ENCODE data around the gene CRIP3. TPM values are rescaled to one million over a fixed set of nuclear protein-coding genes. Genes with fewer than 3 reads are reported as not detected.
"Not testable (repeated sequence)": the region's sequence is repeated elsewhere in the genome, so short reads cannot be mapped to it uniquely, and the experiment has no call there.

The CRIP3 gene
- total RNA-seq, result 3.8 TPM

GRCh38 chr6:43308101-43308989 is at the start of gene CRIP3:
Gene CRIP3 (minus strand): TSS chr6:43308826. CDS start chr6:43308792, 34 bp downstream.
- DNase-seq (ENCODE audit: low spot score), result no peak
- ATAC-seq, result peak; percentile 67
- intact Hi-C loops (cut with DNase I), result no loop called here

GRCh38 chr6:43355862-43356590 is 47.4 kb upstream of the CRIP3 start:
- intact Hi-C loops (cut with DNase I), result no loop called here
- no peak for DNase-seq (ENCODE audit: low spot score)
- peak; percentile 59 for ATAC-seq

GRCh38 chr6:43351951-43352350 is 43.3 kb upstream of the CRIP3 start:
- ATAC-seq; DNase-seq (ENCODE audit: low spot score); intact Hi-C loops (cut with DNase I): not testable (repeated sequence)

- ATAC-seq, result no peak
Measured at GRCh38 chr6:43347444-43347843, 38.8 kb upstream of the CRIP3 start.

GRCh38 chr6:43347021-43347420 is 38.4 kb upstream of the CRIP3 start:
- intact Hi-C loops (cut with DNase I), result no loop called here
- ATAC-seq, result no peak
- no peak for DNase-seq (ENCODE audit: low spot score)

More at GRCh38 chr6:43347444-43347843, 38.8 kb upstream of the CRIP3 start:
- DNase-seq (ENCODE audit: low spot score), result no peak
- intact Hi-C loops (cut with DNase I), result no loop called here

GRCh38 chr6:43346243-43346642 is 37.6 kb upstream of the CRIP3 start:
- DNase-seq (ENCODE audit: low spot score); intact Hi-C loops (cut with DNase I); ATAC-seq: not testable (repeated sequence)

GRCh38 chr6:43339168-43339567 is 30.5 kb upstream of the CRIP3 start:
- no peak for ATAC-seq
- intact Hi-C loops (cut with DNase I), result no loop called here
- DNase-seq (ENCODE audit: low spot score), result no peak

GRCh38 chr6:43338243-43338642 is 29.6 kb upstream of the CRIP3 start:
- no peak for ATAC-seq
- intact Hi-C loops (cut with DNase I), result no loop called here
- DNase-seq (ENCODE audit: low spot score), result no peak

- no peak for ATAC-seq
- intact Hi-C loops (cut with DNase I), result no loop called here
Measured at GRCh38 chr6:43336382-43336781, 27.8 kb upstream of the CRIP3 start.

GRCh38 chr6:43335469-43335868 is 26.8 kb upstream of the CRIP3 start:
- ATAC-seq, result no peak
- DNase-seq (ENCODE audit: low spot score), result no peak
- intact Hi-C loops (cut with DNase I), result no loop called here

More at GRCh38 chr6:43336382-43336781, 27.8 kb upstream of the CRIP3 start:
- DNase-seq (ENCODE audit: low spot score), result no peak

GRCh38 chr6:43334466-43335095 is 26.0 kb upstream of the CRIP3 start:
- DNase-seq (ENCODE audit: low spot score), result no peak
- peak; percentile 41 for ATAC-seq
- intact Hi-C loops (cut with DNase I), result no loop called here

GRCh38 chr6:43331891-43332290 is 23.3 kb upstream of the CRIP3 start:
- ATAC-seq (no peak), DNase-seq (ENCODE audit: low spot score) (no peak)
- intact Hi-C loops (cut with DNase I), result no loop called here

- ATAC-seq (no peak), DNase-seq (ENCODE audit: low spot score) (no peak)
- intact Hi-C loops (cut with DNase I), result no loop called here
Measured at GRCh38 chr6:43331470-43331869, 22.8 kb upstream of the CRIP3 start.

GRCh38 chr6:43328528-43328927 is 19.9 kb upstream of the CRIP3 start:
- ATAC-seq, result no peak
- intact Hi-C loops (cut with DNase I), result no loop called here

GRCh38 chr6:43325876-43326275 is 17.2 kb upstream of the CRIP3 start:
- ATAC-seq (no peak), DNase-seq (ENCODE audit: low spot score) (no peak)
- intact Hi-C loops (cut with DNase I), result no loop called here

More at GRCh38 chr6:43328528-43328927, 19.9 kb upstream of the CRIP3 start:
- DNase-seq (ENCODE audit: low spot score), result no peak

- ATAC-seq, result no peak
- intact Hi-C loops (cut with DNase I), result no loop called here
- no peak for DNase-seq (ENCODE audit: low spot score)
Measured at GRCh38 chr6:43318011-43318410, 9.4 kb upstream of the CRIP3 start.

- no peak for ATAC-seq
- DNase-seq (ENCODE audit: low spot score), result no peak
- intact Hi-C loops (cut with DNase I), result no loop called here
Measured at GRCh38 chr6:43313813-43314212, 5.2 kb upstream of the CRIP3 start.

- intact Hi-C loops (cut with DNase I), result no loop called here
- ATAC-seq (no peak), DNase-seq (ENCODE audit: low spot score) (no peak)
Measured at GRCh38 chr6:43311666-43312065, 3.0 kb upstream of the CRIP3 start.

- ATAC-seq, result no peak
- DNase-seq (ENCODE audit: low spot score), result no peak
- intact Hi-C loops (cut with DNase I), result no loop called here
Measured at GRCh38 chr6:43310624-43311023, 2.0 kb upstream of the CRIP3 start.

- intact Hi-C loops (cut with DNase I), result no loop called here
- no peak for ATAC-seq
- DNase-seq (ENCODE audit: low spot score), result no peak
Measured at GRCh38 chr6:43310134-43310533, 1.5 kb upstream of the CRIP3 start.
